Left lobe of liver (tissue), 2 donors: ENCODE results near the gene EOLA1. TPM values are rescaled to one million over a fixed set of nuclear protein-coding genes. Genes with fewer than 3 reads are reported as not detected.
"Not testable (repeated sequence)": the region's sequence is repeated elsewhere in the genome, so short reads cannot be mapped to it uniquely, and the experiment has no call there.

Experiments used
- ATAC-seq: fragments of 200-7000 bp; cut with Tn5 transposase; one replicate; pipeline ENCODE4 v1.9.1; 2020; ENCODE audit warnings: mild to moderate bottlenecking, moderate library complexity
- DNase-seq: peaks from one replicate; pipeline ENCODE4 v3.0.0-alpha.2; 2020; ENCODE audit warnings: low spot score
- total RNA-seq: library from RNA; stranded (reverse); gene quantifications from one replicate; pipeline ENCODE4 v1.2.1, GENCODE V29; 2021
- donor health status: DM: no; HTN: no; CAD: no; lungs with moderate emphysema.
- donor health status: DM: no; HTN: yes; CAD: no.

The EOLA1 gene
- total RNA-seq, 1 donor from 2014 or later = 13.5 TPM

GRCh38 chrX:149595214-149595613 lies 54.4 kb downstream of the EOLA1 start, which contains the start of gene HSFX2:
Gene HSFX2 (minus strand): TSS chrX:149595314. CDS start chrX:149594700, 614 bp downstream.
- not testable (repeated sequence) for DNase-seq, ATAC-seq

- not testable (repeated sequence) for ATAC-seq, DNase-seq
Measured at GRCh38 chrX:149595943-149596342, 55.1 kb downstream of the EOLA1 start.

Other genes with a start within 250 kb of the EOLA1 start
- gene IDS, start 35.7 kb upstream of the EOLA1 start, total RNA-seq = 16.3 TPM
- gene HSFX3, start 8.9 kb downstream of the EOLA1 start, total RNA-seq = not detected
- gene MAGEA9B, start 46.4 kb downstream of the EOLA1 start, total RNA-seq = not detected
- not detected for gene HSFX2, start 54.3 kb downstream of the EOLA1 start, total RNA-seq
- gene TMEM185A, start 90.8 kb downstream of the EOLA1 start, total RNA-seq = 8.1 TPM
- not detected for gene MAGEA11, start 171.0 kb downstream of the EOLA1 start, total RNA-seq
- gene HSFX1, start 233.1 kb downstream of the EOLA1 start, total RNA-seq = 0.78 TPM
- not detected for gene MAGEA9, start 240.9 kb downstream of the EOLA1 start, total RNA-seq